GM21825 (cell line): ENCODE data around the gene SEPTIN3.

Experiments
- ATAC-seq: cut with Tn5 transposase; IDR thresholded peaks from one replicate; pipeline ENCODE4 v1.9.1; 2021; ENCODE audit warnings: mild to moderate bottlenecking, moderate library complexity; ENCODE audit not compliant: unreplicated experiment

The SEPTIN3 gene

DNA sequence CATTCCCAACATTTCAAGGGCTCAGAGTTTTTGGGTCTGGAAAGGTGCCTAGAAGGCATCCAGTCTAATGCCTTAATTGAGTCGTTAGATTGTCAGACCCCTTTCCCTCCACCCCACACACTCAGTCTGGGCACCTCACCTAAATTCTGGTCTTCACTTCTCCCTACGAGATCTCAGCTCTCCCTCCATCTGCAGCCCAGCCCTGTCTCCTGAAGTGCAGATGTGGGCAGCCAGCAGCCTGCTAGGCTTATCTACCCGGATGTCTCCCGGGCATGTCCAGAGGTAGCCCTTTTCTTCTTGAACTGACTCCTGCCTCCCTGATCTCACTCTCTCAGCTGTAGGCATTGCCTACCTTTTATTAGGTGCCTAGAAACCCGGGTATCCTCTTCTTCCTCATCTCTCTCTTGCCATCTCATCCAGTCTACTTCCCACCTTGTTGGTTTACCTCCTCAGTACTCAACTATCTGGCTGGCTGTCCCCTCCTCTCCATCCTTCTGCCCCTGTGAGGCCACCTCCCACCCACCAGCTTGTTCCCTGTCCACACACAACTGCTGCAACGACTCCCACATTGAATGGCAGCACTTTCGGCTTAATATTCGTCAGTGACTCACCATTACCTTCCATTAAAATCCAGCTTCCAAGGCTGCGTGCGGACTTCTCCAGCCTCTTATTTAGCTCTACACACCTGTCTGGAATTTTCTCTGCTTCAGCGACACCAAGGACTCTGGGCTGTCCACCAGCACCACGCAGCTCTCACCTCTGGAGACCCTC, 6.2 kb downstream of the SEPTIN3 start:
- no peak for ATAC-seq

DNA sequence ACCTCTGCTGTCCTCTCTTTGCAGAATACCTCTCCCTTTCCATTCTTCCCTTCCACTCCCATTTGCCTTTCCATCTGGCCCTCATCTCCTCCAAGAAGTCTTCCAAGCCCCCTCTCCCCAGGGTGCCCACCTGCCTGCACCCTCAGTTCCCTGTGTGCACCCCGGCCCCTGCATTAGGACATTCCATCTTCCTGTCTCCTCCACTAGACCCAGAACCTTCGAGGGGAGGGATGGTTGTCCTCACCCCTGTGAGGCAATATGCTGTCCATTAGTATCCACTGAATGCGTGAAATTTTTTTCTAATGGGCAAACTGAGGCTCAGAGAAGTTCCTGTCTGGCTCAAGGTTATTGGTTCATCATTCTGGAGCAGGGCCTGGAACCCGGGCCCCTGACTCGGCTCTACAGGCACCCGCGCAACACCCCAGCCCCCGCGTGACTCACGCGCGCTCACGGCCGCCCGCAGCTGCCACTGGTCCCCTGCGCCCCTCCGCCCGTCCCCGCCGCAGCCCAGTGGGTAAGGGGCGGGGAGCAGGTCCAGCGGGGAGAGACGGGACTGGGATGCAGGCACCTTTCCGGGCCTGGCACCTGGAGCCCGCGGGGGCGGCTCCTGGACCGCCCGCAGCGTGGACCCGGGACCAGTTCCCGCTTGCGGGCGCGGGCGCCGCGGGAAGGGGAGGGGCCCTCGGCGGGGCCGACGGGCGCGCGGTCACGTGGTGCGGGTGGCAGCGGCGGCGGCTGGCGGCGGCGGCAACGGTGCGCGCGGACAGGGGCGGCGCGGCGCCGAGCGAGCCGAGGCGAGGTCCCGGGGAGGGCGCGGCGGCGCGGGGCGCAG, 7.0 kb downstream of the SEPTIN3 start:
- no peak for ATAC-seq

DNA sequence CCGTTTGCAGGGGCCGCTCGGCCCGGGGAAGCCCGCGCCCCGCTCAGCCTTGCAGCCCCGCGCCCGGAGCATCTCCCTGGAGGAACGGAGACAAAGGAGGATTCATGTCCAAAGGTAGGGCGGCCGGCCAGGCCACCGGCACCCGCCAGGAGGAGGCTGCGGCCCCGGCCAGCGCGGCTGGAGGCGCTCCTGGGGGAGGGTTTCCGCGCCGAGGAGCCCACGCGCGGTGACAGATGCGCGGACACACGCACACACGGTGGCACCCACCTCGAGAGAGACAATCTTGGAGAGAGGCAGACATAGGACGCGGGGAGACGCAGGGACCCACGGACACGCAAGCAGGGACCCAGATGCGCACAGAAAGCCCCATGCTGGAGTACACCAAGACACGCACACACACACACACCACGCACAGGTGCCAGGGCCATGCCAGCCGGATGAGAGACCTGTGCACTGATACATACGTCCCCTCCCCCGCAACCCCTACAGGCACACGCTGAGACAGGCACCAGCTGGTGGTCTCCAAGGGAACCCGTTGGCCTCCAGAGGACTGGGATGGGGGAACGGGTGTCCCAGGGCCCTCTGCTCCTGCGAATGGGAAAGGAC, 7.8 kb downstream of the SEPTIN3 start:
- no peak for ATAC-seq

DNA sequence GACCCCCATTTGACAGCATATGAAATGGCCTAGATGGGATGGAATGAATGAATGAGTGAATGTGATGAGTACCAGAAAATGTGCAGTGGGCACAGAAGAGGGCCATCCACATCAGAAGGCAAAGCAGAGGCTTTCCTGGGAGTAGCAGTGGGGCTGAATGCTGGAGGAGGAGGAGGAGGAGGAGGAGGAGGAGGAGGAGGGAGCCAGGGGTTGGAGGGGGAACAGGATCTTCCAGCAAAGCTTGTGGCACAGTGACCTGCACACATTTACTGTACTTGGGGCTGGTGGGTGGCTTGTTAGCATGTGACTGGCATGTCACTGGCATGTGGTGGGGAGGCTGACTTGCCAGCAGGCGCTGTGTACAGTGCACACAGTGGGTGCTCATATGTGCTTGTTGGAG, 9.5 kb downstream of the SEPTIN3 start:
- no peak for ATAC-seq

DNA sequence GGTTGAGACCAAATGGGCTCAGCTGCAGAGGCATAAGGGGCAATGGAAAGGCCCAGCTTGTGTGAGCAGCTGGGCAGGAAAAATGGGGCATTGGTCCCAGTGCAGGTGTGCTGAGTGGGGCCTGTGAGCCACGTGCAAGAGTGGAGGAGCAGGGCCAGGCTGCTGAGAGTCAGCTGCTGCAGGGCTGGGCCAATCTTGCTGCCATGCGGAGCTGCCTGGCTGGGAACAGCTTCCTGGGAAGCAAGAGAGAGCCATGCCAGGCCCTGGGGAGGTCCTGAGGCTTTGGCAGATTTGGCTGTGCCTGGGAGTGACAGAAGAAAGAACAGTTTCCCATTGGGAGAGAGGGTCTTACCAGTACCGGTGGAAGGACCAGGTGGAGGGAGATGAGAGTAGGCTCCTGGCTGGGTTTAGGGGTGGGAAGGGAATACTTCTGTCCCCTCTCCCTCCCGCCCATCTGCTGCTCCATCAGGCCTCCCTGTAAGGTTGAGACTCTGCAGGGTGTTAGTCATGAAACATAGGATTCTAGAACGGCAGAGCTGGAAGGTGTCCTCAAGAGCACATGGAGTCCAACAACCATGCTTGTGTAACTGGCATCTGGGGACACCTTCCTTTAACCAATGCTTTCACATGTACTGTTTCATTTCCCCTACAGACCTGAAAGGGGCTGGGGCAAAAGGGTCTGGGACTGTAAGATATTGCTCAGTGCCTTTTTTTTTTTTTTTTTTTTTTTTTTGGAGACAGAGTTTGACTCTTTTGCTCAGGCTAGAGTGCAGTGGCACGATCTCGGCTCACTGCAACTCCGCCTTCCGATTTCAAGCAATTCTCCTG, 10.4 kb downstream of the SEPTIN3 start:
- ATAC-seq: no peak

DNA sequence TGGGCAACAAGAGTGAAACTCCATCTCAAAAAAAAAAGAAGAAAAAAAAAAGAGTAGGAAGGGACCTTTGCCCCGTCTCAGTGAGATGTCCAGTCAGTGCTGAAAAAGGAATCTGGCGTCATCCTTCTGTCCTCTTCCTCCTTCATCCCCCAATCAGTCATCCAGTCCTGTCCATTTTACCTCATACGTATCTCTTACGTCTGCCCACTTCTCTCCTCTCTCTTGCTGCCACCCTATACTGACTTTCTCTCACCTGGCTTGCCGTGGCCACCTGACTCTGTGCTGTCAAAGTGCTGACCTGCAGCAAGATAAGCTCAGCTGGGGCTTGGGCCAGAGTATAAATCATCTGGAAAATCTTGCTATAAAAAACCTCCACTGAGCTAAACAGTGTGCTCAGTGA, 13.6 kb downstream of the SEPTIN3 start:
- no peak for ATAC-seq

DNA sequence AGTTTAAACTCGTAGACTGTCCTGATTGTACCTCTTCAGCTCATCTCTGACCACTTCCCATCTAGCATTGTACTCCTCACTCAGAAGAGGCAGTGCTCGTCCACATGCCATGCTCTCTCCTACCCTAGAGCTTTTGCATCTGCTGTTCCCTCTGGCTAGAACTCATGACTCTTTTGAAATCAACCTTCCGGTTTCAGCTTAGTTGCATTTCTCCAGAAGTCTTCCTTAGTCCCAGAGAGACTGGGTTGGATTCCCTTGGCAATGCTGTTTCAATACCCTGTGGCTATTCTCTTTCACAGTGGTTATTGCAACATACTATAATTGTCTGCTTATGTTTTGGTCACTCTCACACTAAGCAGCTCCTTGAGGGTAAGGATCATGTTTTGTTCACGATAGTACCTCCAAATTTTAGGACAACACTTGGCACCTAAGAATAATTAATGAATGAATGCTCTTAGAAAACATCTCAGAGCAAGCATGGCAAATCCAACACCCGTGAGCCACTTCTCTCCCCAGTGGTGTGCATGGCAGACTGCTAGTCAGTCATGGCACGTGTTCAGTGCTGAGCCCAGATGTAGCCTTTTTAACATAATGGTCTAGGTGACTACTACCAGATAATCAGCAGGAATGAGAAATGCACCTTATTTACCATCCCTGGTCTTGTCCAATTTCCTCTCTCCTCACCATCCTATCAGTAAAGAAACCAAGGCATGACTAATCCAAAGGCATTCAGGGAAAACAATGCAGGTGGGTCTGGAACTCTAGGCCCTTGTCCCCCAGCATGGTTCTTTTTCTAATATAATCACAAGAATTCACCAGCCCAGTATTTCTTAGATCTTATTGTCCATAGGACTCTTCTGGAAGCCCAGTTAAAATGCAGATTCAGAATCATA, 14.5 kb downstream of the SEPTIN3 start:
- ATAC-seq: no peak

DNA sequence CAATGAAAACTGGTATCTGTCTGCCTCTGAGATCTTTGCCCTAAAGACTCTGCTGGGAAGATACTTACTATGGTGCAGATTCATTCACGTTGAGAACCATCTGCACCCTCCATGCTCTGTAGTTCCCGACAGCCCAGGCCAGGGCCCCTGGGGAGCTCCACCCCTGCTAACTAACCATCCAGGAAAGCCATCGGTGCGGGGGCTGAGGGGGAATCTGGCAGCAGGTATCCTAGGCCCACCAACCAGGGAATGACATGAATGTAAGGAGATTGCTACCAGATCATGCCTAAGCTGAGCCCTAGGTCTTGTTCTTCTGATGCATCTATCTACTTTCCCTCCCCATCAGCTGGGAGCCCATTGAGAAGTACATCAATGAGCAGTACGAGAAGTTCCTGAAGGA, 18.0 kb downstream of the SEPTIN3 start:
- ATAC-seq: no peak

DNA sequence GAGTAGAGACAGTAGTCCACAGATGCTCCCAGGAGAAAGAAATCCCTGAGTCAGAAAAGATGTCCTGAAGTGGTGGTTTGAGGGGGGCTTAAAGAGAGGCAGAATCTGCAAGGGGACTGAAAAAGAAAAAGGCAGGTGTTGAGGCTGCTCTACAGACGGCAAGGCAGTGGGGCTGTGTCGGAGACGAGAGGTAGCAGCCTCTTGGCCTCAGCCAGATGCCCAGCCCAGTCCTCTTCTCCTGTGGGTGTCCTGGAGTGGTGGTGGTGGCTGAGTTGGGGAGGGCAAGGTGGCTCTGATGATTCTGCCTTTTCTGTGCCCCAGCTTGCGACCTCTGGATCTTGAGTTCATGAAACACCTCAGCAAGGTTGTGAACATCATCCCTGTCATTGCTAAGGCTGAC, 20.0 kb downstream of the SEPTIN3 start:
- no peak for ATAC-seq

DNA sequence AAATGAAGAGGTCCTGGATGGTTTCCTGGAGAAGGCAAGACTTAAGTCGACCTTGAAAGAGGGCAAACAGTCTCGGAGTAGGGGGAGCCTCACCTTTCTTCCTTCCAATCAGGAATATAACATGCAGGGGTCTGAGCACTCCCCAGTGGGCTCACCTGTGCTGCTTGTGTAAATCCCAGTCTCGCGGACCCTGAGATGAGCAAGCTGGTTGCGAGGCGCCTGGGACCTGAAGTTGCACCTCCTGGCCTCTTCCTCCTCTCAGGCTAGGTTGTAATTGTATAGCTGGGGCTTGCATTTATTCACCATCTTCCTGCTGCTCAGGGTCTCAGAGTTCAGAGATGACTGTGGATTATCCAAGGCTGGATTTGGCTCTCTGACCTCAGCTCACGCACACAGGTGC, 21.9 kb downstream of the SEPTIN3 start:
- ATAC-seq: no peak

DNA sequence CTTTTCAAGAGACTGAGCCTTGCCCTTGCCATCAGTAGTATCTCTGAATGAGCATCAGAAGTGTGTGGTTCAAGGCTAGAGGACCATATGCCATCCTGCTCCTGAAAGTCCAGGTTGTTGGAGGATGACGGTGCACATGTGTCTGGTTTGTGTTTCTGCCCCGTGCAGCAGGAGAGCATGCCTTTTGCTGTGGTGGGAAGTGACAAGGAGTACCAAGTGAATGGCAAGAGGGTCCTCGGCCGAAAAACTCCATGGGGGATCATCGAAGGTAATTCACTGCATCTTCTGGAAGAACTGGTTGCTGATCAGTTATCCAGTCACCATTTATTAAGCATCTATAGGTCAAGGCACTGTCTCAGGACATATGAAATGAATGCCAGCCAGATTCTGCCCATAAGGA, 23.3 kb downstream of the SEPTIN3 start:
- ATAC-seq: no peak

DNA sequence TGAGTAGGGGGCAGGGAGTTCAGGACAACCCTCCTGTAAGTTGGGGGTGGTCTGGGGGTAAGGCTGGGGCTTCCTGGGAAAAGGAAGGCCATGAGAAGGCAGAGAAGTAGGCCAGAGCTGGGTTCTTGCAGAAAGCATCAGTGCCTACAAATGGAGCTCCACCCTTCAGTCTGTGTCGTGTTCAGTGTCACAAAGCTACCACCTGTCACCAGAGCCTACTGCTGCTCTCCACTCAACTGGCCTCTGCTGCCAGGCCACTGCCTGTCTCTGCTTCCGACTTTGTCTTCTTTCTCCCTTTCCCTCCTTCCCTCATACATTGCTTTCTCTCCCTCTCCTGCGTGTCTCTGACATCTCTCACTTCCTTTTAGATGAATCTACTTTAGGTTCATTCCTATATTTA, 26.0 kb downstream of the SEPTIN3 start:
- ATAC-seq: no peak

DNA sequence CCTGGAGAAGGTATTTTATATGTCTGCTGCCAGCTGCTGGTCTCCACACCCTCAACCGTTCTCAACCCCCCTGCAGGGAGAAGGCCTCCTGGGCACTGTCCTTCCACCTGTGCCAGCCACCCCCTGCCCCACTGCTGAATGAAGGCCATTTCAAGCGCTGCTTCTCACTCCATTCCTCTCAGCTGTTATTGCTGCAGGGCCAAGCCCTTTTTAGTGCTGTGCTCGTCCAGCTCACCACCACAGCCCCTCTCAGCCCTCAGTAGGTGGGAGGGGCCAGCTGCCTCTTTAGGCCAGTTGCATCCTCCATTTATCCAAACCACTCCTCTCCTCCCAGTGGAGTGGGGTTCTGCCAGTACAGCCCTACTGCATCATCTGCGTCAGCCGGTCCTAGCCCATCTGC, 27.6 kb downstream of the SEPTIN3 start:
- ATAC-seq: no peak

DNA sequence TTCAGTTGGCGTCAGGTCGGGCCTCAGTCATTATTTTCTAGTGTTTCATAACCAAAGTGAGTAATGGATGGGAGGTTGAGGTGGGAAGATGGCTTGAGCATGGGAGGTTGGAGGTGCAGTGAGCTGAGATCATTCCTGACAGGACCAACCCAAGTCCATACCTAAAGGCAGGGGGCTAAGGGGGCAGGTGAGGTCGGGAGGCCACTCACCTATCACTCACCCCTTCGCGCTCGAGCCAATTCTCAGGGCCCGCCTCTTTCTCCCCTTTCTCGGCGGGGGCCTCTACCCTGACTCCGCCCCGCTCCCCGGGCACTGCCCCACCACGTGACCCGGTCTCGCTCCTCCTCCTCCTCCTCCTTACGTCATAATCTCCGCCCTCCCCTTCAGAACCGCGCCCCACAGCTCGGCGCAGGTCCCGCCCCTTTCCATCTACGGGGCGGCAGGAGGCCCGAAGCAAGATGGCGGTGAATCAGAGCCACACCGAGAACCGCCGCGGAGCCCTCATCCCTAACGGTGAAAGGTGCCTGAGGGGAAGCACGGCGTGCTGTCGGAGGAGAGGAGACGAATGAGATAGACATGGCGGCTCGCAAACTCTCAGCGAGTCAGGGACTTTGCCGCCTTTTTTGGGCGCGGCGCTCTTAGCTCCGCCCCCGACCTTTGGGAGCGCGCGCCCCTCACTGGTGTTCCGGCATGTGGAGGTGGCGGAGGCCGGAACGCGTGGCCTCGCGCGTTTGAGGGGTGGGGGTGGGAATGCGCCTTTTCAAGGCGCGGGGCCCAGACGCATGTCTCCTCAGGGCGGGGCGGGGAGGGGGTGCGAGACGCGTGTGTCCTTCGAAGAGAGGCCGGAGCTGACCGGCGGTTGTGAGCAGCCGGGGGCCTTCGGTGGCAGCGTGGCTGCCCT, 29.4 kb downstream of the SEPTIN3 start, which contains the start of gene WBP2NL:
Gene WBP2NL (plus strand): TSS at position 428 of the 901 bp plus-strand sequence. CDS start 31 bp downstream, at position 459.
- ATAC-seq: peak; percentile 89

DNA sequence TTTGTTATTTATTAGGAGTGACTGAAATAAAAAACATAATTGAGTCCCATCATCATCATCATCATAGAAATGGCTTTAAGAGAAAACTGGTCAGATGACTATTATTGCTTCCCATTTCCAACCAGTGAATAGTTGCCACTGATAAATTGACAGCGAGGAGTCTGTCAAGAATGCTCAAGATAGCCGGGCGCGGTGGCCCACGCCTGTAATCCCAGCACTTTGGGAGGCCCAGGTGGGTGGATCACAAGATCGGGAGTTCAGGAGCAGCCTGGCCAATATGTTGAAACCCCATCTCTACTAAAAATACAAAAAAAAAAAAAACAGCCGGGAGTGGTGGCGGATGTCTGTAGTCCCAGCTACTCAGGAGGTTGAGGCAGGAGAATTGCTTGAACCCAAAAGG, 31.2 kb downstream of the SEPTIN3 start:
- no peak for ATAC-seq

DNA sequence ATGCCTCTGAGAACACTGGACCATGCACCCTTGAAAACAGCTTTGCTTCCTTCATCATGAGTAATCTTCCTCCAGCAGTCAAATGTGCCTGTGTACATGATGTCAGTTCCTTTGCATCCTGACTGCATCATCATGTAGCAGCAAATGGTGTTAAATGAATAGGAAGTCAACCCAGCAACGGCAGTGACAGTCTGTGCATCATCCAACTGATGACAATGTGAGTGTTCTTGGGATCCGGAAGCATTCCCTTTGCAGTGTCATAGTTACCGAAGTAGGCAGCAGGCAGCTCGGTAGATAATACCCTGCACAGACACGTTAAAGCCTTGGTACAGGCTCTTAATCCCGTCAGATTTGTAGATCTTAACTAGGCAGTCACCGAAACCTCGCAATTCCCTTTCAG, 31.9 kb downstream of the SEPTIN3 start:
- no peak for ATAC-seq

DNA sequence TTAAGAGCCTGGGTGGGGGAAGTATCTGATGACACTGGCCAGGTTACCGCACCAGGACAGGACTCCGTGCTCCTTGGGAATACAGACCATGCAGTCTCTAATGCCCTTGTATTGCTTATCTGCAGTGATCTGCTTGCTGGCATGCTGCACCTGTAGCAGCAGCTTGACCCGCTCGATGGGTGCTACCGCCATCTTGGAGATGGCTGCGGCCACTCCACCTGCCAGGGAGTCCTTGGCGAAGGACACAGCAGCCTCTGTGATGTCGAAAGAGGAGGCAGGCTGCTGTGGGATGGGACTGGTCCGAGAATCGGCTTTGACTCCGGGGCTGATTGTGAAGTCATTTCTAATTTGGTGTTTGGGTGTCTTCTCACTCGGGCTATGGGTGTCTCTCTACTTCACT, 32.5 kb downstream of the SEPTIN3 start:
- no peak for ATAC-seq

DNA sequence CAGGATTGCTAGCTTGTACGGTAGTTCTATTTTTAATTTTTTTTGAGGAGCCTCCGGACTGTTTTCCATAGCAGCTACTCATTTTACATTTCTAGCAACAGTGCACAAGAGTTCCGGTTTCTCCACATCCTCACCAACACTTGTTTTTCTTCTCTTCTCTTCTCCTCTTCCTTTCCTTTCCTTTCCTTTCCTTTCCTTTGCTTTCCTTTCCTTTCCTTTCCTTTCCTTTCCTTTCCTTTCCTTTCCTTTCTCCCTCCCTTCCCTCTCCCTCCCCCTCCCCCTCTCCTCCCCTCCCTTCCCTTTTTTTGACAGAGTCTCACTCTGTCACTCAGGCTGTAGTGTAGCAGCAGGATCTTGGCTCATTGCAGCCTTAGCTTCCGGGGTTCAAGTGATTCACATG, 38.7 kb downstream of the SEPTIN3 start:
- ATAC-seq: no peak

DNA sequence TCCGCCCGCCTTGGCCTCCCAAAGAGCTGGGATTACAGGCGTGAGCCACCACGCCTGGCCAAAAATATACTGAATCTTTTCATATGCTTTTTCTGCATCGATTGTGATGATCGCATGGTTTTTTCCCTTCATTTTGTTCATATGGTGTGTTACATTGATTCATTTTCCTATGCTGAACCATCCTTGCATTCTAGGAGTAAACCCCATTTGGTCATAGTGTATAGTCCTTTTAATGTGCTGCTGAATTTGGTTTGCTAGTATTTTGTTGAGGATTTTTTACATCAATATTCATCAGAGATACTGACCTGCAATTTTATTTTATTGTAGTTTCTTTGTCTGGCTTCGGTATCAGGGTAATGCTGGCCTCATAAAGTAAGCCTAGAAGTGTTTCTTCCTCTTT, 41.5 kb downstream of the SEPTIN3 start:
- ATAC-seq: no peak
